ENCODE data around the gene NFIB. TPM values are rescaled to one million over a fixed set of nuclear protein-coding genes. Genes with fewer than 3 reads are reported as not detected.

Gene NFIB
- total and polyA plus RNA-seq, 10 of the 15 experiments (the other 5 are each of a cell fraction or from before 2014, with no cell fraction given): under 0.01 to 0.19 (median 0.05) TPM; not detected in 3

DNA sequence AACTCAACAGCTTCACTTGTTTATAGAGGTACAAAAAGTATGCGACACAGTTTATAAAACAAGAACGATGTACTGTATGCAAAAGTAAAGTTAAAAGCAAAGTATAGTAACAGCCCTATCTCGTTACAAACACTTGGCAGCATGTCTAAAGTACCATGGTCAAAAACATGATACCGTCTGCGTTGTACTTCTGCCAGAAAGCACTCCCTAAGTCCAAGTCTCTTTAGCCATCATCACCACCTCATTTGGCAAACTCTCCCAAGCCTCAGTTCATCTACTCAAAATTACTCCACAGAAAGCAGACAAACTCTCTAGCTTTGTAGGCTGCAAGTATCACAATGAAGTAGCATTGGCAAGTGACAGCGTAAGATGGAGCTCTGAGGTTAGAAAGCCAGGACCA is 73.4 kb downstream of the NFIB start (continued):
- TF ChIP-seq DPF2 (IDR thresholded peaks at IDR 0.05) (no peak), JUND (IDR thresholded peaks at IDR 0.05; ENCODE audit: low read depth, low read length) (no peak), BRCA1 (IDR thresholded peaks at IDR 0.05; ENCODE audit: low read depth, low read length) (no peak), FOXM1 (IDR thresholded peaks at IDR 0.05; ENCODE audit: low read depth, low read length) (no peak), CBFB (IDR thresholded peaks at IDR 0.05; ENCODE audit: low read depth) (no peak), MEF2B (IDR thresholded peaks at IDR 0.05; ENCODE audit: partially characterized antibody, poor library complexity, severe bottlenecking) (no peak), IRF4 (IDR thresholded peaks at IDR 0.05; ENCODE audit: low read depth, low read length) (no peak), TCF7 (IDR thresholded peaks at IDR 0.05; ENCODE audit: borderline replicate concordance) (no peak), NRF1 (conservative IDR thresholded peaks at IDR 0.05; ENCODE audit: low read depth, low read length) (no peak)
- TF ChIP-seq, protein P1, sequence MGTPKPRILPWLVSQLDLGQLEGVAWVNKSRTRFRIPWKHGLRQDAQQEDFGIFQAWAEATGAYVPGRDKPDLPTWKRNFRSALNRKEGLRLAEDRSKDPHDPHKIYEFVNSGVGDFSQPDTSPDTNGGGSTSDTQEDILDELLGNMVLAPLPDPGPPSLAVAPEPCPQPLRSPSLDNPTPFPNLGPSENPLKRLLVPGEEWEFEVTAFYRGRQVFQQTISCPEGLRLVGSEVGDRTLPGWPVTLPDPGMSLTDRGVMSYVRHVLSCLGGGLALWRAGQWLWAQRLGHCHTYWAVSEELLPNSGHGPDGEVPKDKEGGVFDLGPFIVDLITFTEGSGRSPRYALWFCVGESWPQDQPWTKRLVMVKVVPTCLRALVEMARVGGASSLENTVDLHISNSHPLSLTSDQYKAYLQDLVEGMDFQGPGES (IDR thresholded peaks at IDR 0.05): no peak
- TF ChIP-seq, protein P2, sequence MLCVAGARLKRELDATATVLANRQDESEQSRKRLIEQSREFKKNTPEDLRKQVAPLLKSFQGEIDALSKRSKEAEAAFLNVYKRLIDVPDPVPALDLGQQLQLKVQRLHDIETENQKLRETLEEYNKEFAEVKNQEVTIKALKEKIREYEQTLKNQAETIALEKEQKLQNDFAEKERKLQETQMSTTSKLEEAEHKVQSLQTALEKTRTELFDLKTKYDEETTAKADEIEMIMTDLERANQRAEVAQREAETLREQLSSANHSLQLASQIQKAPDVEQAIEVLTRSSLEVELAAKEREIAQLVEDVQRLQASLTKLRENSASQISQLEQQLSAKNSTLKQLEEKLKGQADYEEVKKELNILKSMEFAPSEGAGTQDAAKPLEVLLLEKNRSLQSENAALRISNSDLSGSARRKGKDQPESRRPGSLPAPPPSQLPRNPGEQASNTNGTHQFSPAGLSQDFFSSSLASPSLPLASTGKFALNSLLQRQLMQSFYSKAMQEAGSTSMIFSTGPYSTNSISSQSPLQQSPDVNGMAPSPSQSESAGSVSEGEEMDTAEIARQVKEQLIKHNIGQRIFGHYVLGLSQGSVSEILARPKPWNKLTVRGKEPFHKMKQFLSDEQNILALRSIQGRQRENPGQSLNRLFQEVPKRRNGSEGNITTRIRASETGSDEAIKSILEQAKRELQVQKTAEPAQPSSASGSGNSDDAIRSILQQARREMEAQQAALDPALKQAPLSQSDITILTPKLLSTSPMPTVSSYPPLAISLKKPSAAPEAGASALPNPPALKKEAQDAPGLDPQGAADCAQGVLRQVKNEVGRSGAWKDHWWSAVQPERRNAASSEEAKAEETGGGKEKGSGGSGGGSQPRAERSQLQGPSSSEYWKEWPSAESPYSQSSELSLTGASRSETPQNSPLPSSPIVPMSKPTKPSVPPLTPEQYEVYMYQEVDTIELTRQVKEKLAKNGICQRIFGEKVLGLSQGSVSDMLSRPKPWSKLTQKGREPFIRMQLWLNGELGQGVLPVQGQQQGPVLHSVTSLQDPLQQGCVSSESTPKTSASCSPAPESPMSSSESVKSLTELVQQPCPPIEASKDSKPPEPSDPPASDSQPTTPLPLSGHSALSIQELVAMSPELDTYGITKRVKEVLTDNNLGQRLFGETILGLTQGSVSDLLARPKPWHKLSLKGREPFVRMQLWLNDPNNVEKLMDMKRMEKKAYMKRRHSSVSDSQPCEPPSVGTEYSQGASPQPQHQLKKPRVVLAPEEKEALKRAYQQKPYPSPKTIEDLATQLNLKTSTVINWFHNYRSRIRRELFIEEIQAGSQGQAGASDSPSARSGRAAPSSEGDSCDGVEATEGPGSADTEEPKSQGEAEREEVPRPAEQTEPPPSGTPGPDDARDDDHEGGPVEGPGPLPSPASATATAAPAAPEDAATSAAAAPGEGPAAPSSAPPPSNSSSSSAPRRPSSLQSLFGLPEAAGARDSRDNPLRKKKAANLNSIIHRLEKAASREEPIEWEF (IDR thresholded peaks at IDR 0.05; ENCODE audit: insufficient replicate concordance, low read depth, low read length): no peak

Data from GM12878 (cell line).